WTC11 (cell line): ENCODE data around the gene PAPPA2.

Experiments
- ATF3 ChIP-seq: sonication (generic); formaldehyde crosslinking; conservative IDR thresholded peaks from 2 replicates; pipeline ENCODE4 v1.8.1; 2022; ENCODE audit warnings: mild to moderate bottlenecking, missing genetic modification reagents
- ATF6 ChIP-seq: sonication (generic); formaldehyde crosslinking; IDR thresholded peaks from 2 replicates; pipeline ENCODE4 v1.8.1; 2023; ENCODE audit warnings: mild to moderate bottlenecking, missing genetic modification reagents
- CREB1 ChIP-seq: sonication (generic); formaldehyde crosslinking; IDR thresholded peaks from 2 replicates; pipeline ENCODE4 v1.8.0; 2023; ENCODE audit warnings: mild to moderate bottlenecking, missing genetic modification reagents
- CTCF ChIP-seq: fragments of 200-600 bp; IDR thresholded peaks from 2 replicates; pipeline ENCODE4 v1.8.0; 2022; ENCODE audit warnings: antibody characterized with exemption
- ELF4 ChIP-seq: sonication (generic); formaldehyde crosslinking; IDR thresholded peaks from 2 replicates; pipeline ENCODE4 v1.8.1; 2022; ENCODE audit warnings: low read depth, mild to moderate bottlenecking, moderate library complexity, missing genetic modification reagents
- ETV6 ChIP-seq: sonication (generic); formaldehyde crosslinking; IDR thresholded peaks from 2 replicates; pipeline ENCODE4 v1.8.1; 2022; ENCODE audit warnings: mild to moderate bottlenecking, missing genetic modification reagents
- MAX ChIP-seq: sonication (generic); formaldehyde crosslinking; IDR thresholded peaks from 2 replicates; pipeline ENCODE4 v1.8.0; 2022; ENCODE audit warnings: mild to moderate bottlenecking, missing genetic modification reagents
- NFYB ChIP-seq: sonication (generic); formaldehyde crosslinking; conservative IDR thresholded peaks from 2 replicates; pipeline ENCODE4 v1.8.0; 2022; ENCODE audit warnings: low read depth, missing genetic modification reagents
- NR3C1 ChIP-seq: sonication (generic); formaldehyde crosslinking; conservative IDR thresholded peaks from 2 replicates; pipeline ENCODE4 v1.8.1; 2023; ENCODE audit warnings: low read depth, mild to moderate bottlenecking, missing genetic modification reagents
- PRDM15 ChIP-seq: sonication (generic); formaldehyde crosslinking; IDR thresholded peaks from 2 replicates; pipeline ENCODE4 v1.8.0; 2022; ENCODE audit warnings: missing genetic modification reagents
- TP53 ChIP-seq: sonication (generic); formaldehyde crosslinking; IDR thresholded peaks from 2 replicates; pipeline ENCODE4 v1.8.1; 2023; ENCODE audit warnings: mild to moderate bottlenecking, missing genetic modification reagents
- USF2 ChIP-seq: sonication (generic); formaldehyde crosslinking; IDR thresholded peaks from 2 replicates; pipeline ENCODE4 v1.8.1; 2023; ENCODE audit warnings: mild to moderate bottlenecking, missing genetic modification reagents, moderate library complexity
- ZNF121 ChIP-seq: sonication (generic); formaldehyde crosslinking; IDR thresholded peaks from 2 replicates; pipeline ENCODE4 v1.8.0; 2023; ENCODE audit warnings: missing genetic modification reagents
- ZNF317 ChIP-seq: sonication (generic); formaldehyde crosslinking; IDR thresholded peaks from 2 replicates; pipeline ENCODE4 v1.8.1; 2023; ENCODE audit warnings: low read depth, mild to moderate bottlenecking, moderate library complexity, missing genetic modification reagents, borderline replicate concordance

GRCh38 chr1:176531036-176531435 is 68.1 kb downstream of the PAPPA2 start:
- no peak for TF ChIP-seq ETV6
- no peak for TF ChIP-seq USF2 (CRISPR knock-in tag)
- no peak for TF ChIP-seq PRDM15
- no peak for TF ChIP-seq ATF6 (CRISPR knock-in tag)
- no peak for TF ChIP-seq ATF3 (CRISPR knock-in tag)
- no peak for TF ChIP-seq CTCF
- no peak for TF ChIP-seq ZNF121
- TF ChIP-seq TP53 (CRISPR knock-in tag): no peak
- TF ChIP-seq ELF4 (CRISPR knock-in tag): no peak
- TF ChIP-seq NFYB (CRISPR knock-in tag): no peak
- TF ChIP-seq CREB1 (CRISPR knock-in tag): no peak
- no peak for TF ChIP-seq ZNF317 (CRISPR knock-in tag)
- TF ChIP-seq MAX: no peak
- TF ChIP-seq NR3C1 (CRISPR knock-in tag): no peak
